HG02763 (cell line): ENCODE measurements around the gene LLGL1.
"Not testable (repeated sequence)": the region's sequence is repeated elsewhere in the genome, so short reads cannot be mapped to it uniquely, and the experiment has no call there.

Experiments used
- ATAC-seq: cut with Tn5 transposase; IDR thresholded peaks from one replicate; pipeline ENCODE4 v1.9.1; 2021; ENCODE audit warnings: mild to moderate bottlenecking, moderate library complexity; ENCODE audit not compliant: unreplicated experiment

The LLGL1 gene

GRCh38 chr17:18191967-18192366 lies 33.5 kb upstream of the LLGL1 start:
- ATAC-seq, result no peak

GRCh38 chr17:18194394-18194793 lies 31.0 kb upstream of the LLGL1 start:
- no peak for ATAC-seq

- no peak for ATAC-seq
Measured at GRCh38 chr17:18194804-18195203, 30.6 kb upstream of the LLGL1 start.

GRCh38 chr17:18195246-18195645 lies 30.2 kb upstream of the LLGL1 start:
- no peak for ATAC-seq

GRCh38 chr17:18197535-18198194 lies 27.8 kb upstream of the LLGL1 start:
- no peak for ATAC-seq

- ATAC-seq, result no peak
Measured at GRCh38 chr17:18198530-18198929, 26.9 kb upstream of the LLGL1 start.

- no peak for ATAC-seq
Measured at GRCh38 chr17:18201108-18201507, 24.3 kb upstream of the LLGL1 start.

GRCh38 chr17:18203308-18203707 lies 22.1 kb upstream of the LLGL1 start:
- no peak for ATAC-seq

GRCh38 chr17:18205861-18206260 lies 19.6 kb upstream of the LLGL1 start:
- ATAC-seq, result no peak

GRCh38 chr17:18206962-18207361 lies 18.5 kb upstream of the LLGL1 start:
- no peak for ATAC-seq

GRCh38 chr17:18208092-18208491 lies 17.3 kb upstream of the LLGL1 start:
- no peak for ATAC-seq

GRCh38 chr17:18213666-18214270 lies 11.7 kb upstream of the LLGL1 start:
- no peak for ATAC-seq

GRCh38 chr17:18216906-18217305 lies 8.5 kb upstream of the LLGL1 start:
- ATAC-seq, result not testable (repeated sequence)

- no peak for ATAC-seq
Measured at GRCh38 chr17:18217412-18218015, 7.9 kb upstream of the LLGL1 start.

GRCh38 chr17:18218756-18219415 lies 6.5 kb upstream of the LLGL1 start:
- ATAC-seq, result no peak

- ATAC-seq, result no peak
Measured at GRCh38 chr17:18224053-18224386, 1.4 kb upstream of the LLGL1 start.

GRCh38 chr17:18224387-18225120 lies 881 bp upstream of the LLGL1 start:
- ATAC-seq, result no peak

GRCh38 chr17:18225642-18226283 lies 328 bp downstream of the LLGL1 start:
- no peak for ATAC-seq

GRCh38 chr17:18226284-18226945 lies 980 bp downstream of the LLGL1 start:
- ATAC-seq, result no peak

- no peak for ATAC-seq
Measured at GRCh38 chr17:18227635-18228034, 2.2 kb downstream of the LLGL1 start.
